SIG-M5 treated with dmso at 0.1 percent for 504 hours (cell line): ENCODE measurements around the gene LPP.

Experiments used
- DNase-seq: peaks from one replicate; lab custom pipeline; 2025; ENCODE audit not compliant: unreplicated experiment; lab: John Stamatoyannopoulos, UW

LPP gene

DNA sequence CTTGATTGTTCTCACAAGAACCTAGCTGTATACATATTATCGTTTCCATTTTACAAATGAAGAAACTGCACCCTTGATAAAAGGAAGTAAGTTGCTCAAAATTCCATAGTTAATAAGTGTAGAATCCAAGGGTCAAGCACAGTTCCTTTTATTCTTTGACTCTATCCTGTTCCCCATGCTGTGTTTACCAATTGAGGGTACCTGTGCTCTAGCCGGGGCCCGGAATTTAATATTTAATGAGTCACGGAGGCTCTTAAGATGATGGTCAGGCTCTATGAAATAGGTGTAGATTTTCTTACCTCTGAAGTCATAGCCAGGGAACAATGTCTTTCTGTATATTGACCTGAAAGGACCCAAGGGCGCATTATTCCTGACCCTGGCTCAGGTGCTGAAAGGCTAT, 65.2 kb downstream of the LPP start:
- DNase-seq = no peak

GRCh38 chr3:188220097-188220788, 66.3 kb downstream of the LPP start:
- DNase-seq = no peak

GRCh38 chr3:188220988-188221818, 67.2 kb downstream of the LPP start:
- DNase-seq = no peak

GRCh38 chr3:188223936-188224335, 70.0 kb downstream of the LPP start:
- DNase-seq = no peak

DNA sequence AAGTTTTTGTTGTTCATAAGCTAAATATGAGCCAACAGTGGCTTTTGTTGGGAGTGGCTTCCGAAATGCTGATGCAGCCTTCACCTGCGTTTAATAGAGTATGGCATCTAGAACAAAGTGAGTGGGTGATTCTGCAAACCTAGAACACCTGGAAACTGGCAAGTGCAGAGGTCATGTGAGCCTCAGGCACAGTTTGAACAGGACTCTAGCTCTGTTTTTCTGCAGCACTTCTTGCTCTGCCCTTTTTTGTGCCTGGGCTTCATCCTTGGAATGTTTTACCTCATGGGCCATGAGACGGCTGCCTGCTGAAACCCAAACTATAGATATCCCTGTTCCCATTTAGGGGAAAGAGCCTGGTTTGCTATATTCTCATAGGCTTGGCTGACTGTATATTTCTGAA, 73.5 kb downstream of the LPP start:
- DNase-seq = no peak

DNA sequence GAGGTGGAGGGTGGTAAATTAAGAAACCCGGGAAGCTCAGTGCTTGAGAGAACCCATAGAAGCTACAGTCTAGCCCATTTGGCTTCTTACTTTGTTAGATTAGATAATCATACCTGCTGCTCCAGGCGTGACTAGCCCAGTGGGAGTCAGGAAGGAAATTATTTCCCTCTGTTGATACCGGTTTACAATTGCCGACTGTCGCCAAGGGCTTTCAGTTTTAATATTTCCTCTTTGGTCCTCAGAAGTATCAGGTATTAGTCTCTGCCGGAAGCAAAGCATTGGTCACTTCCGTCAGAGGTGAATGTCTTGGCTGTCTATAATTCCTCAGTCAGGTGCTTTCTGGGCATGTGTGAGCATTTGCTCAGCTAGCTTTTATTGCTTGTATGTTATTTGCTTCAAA, 75.2 kb downstream of the LPP start:
- no peak for DNase-seq

GRCh38 chr3:188229726-188230125, 75.8 kb downstream of the LPP start:
- DNase-seq = no peak

GRCh38 chr3:188230962-188231361, 77.0 kb downstream of the LPP start:
- no peak for DNase-seq

- DNase-seq = no peak
Measured at GRCh38 chr3:188231456-188231855, 77.5 kb downstream of the LPP start.

DNA sequence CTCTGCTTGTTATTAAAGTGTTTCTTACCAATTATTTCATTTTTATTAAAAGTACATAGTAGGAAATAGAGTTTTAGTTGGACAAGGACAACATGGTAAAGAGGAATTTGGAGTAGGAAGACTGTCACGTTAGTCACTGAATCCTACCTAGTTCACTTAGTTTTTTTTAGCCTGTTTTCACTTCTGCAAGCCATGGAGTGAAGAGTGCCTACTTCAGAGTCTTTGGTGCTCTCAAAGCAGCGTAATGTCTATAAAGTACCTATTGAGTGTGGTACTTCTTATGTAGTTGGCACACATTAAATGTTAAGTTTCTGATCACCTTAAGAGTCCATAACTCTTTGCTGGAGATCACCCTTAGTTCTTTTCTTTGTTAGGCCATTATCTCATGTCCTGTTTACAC, 78.7 kb downstream of the LPP start:
- DNase-seq = no peak

GRCh38 chr3:188233320-188233719, 79.4 kb downstream of the LPP start:
- DNase-seq = no peak

DNA sequence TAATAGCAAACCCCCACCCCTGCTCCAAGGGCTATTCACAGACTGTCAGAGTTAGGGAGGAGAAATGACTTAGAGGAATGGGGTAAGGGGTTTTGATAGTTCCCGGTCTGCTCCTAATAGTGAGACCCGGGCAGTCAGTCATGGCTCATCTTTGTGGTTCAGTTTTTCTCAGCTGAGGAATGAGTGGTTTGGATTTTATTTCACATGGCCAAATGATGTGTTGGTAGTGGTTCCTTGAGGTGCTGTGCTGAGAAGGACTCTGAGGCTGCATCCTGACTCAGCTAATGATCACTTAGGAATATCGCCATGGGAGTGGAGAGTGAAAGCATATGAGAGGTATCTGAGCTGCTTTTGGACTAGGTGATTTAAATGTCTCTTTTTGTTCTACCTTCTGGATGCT, 80.2 kb downstream of the LPP start:
- DNase-seq = no peak

- DNase-seq = no peak
Measured at GRCh38 chr3:188236271-188236670, 82.3 kb downstream of the LPP start.

DNA sequence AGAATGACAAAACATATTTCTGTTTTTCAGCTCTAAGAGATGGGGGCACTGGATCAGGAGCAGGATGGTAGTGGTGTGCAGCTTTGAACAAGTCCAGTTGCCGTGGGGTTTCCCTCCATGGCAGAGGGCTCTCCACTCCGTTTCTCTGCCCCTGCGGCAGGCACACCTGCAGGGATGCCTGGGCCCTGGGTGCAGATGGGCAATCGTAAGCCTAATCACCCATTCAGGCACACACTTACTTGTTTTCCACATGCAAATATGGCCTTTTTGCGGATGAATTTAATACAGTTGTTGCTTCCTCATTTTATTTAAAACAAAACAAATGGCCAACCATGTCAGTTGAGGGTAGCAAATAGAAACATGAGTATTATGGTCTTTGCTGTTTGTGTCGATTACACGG, 85.1 kb downstream of the LPP start:
- DNase-seq = no peak

- DNase-seq = no peak
Measured at GRCh38 chr3:188239577-188239976, 85.6 kb downstream of the LPP start.

DNA sequence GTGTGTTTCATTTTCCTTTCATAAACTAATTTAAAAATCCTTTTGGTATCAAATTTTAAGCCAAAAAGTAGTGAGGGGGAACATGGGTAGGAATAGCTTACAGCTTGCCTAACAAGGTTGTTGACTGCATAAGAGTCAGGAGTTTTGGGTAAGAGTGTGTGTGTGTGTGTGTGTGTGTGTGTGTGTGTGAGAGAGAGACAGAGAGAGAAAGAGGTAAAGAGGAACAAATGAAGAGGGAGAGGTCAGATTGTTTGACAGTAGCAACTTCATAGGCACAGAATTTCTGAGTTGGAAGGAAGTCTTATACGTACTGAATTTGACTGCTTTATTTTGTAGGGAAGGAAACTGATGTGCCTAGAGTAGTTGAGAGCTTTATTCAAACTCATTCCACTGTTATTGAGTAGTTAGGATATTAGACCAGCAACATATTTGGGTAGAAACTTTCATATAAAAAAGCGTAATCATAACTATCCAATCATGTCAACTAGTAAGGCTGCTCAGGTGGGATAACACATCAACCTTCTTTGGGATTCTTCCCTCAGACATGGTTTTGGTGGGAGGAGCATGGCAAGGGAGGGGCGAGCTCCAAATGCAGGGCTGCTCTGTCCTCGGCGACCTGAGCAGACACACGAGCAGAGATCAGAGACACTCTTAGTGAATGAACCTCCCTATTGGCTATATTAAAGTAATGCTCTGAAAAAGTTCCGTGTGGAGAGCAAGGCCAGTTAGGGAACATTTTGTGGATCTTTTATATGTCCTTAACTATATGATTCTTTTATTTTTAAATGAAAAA, 86.4 kb downstream of the LPP start:
- DNase-seq = no peak

DNA sequence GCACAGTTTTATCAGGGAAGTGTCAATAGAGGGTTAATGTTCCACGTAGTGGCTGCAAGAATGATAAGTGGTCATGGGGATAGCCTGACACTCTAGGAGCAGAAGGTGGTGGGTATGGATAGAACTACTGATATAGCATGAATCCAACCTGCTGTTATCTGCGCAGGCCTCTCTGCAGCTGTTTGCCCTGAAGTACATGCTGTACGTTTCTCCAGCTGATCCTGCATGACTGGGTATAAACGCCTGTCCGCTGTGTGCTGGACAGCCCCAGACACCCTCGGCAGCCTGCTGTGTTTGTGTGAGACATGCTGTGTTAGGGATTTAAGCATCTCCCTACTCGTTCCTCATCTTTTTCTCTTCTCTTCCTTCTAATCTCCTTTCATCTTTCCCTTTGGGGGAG, 87.1 kb downstream of the LPP start:
- no peak for DNase-seq

DNA sequence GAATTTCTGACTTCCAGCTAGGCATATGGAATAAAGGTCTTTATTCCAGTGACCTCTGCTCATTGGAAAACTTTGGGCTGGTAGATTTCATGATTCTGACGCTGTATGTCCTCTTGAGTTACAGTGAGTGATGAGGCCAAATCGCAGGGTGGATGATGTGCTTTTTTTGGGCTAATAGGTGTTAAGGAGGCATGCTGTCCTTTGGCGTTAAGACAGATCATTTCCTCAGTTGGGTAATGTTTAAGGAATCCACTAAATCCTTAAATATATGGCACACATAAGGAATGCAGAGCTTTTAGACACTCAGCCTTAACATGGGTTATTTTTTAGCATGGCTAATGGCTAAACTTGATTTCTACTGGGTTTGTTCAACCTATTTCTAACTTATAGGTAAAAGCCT, 87.9 kb downstream of the LPP start:
- no peak for DNase-seq

GRCh38 chr3:188242436-188243123, 88.6 kb downstream of the LPP start:
- no peak for DNase-seq

DNA sequence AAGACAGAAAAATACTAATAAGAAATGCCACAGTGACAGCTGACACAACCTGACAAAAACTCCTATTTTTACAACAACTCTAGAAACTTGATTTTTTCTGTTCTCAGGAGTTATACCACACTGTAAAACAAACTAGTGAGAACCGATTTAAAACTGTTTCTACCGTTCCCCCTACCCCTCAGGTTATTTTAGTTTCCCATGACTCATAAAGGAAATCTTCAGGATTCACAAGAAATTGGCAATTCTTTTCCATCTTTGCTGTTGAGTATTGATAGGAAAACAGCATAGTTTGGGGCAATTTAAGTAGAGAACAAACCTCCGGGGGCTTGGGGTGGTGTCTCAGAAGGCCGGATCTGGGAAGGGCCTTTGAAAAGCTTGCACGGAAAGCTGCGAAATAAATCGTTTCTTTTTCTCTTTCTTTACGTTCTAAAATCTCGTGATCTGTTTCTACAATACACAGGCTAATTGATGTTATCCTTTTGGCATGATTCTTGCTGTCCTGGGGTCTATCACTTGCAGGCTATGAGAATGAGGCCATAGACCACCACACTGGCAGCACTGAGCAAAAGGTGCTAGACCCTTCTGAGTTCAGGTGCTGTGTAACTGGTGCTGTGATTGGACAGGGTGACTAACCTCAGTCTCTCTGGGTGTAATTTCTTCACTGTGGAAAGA, 89.3 kb downstream of the LPP start:
- no peak for DNase-seq

DNA sequence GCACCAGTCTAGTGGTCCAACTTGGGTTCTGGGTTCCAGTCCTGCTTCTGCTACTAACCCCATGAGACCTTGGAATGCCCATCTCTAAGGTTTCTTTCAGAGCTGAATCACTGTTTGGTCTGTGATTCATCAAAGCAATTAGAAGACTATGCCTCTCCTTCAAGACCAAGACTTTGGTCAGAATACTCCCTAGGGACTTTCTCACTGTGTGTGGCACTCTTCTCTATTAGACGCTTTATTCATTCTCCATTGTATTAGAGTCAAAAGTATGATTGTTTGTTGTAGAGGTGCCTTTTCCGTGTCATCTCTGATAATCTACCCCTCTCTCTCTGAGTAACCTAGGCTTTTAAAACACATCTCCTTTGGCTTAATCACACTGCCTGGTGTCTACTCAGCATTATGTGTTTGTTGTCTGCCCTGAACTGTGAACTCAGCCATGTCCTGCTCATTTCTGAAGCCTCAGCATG, 90.5 kb downstream of the LPP start:
- no peak for DNase-seq
